NT2/D1 (cell line): ENCODE data around the gene SLC25A21.

Source experiments
- SUZ12 ChIP-seq: IDR thresholded peaks from 2 replicates; pipeline ENCODE4 v1.6.1; 2011; ENCODE audit not compliant: insufficient read length, insufficient read depth; ENCODE audit errors: extremely low read depth
- YY1 ChIP-seq: IDR thresholded peaks from 2 replicates; pipeline ENCODE4 v1.6.1; 2011; ENCODE audit not compliant: insufficient read length, insufficient read depth
- ZNF274 ChIP-seq: IDR thresholded peaks from 2 replicates; pipeline ENCODE4 v1.6.1; 2011; ENCODE audit warnings: mild to moderate bottlenecking, low read depth, low read length

DNA sequence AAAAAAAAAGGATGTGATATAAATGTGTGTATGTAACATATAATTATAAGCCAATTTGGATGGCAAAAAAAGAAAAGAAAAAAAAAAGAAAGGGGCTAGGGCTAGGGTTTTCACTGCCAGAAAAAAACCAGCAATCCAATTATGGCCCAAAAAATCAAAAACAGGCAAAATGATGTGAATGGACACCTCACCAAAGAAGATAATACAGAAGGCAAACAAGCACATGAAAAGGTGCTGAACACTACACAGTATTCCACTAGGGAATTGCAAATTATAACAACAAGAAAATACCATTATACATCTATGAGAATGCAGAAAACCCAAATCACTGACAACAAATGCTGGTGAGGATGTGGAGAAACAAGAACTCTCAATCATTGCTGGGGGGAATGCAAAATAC is 13.3 kb upstream of the SLC25A21 start:
- TF ChIP-seq ZNF274 (no peak), SUZ12 (no peak), YY1 (no peak)
